Mesendoderm (in vitro differentiated cells): ENCODE results near the gene ITSN1.
"Not testable (repeated sequence)": the region's sequence is repeated elsewhere in the genome, so short reads cannot be mapped to it uniquely, and the experiment has no call there.

ENCODE experiments used
- DNase-seq: peaks from one replicate; pipeline ENCODE4 v3.0.0; 2013
- H2AK5ac ChIP-seq: 2 replicates; pipeline ENCODE4 v1.6.1; 2013; ENCODE audit warnings: low read length, inconsistent platforms
- H2BK120ac ChIP-seq: 2 replicates; pipeline ENCODE4 v1.6.1; 2013; ENCODE audit warnings: low read depth, mild to moderate bottlenecking, low read length, moderate library complexity, mixed read lengths
- H2BK15ac ChIP-seq: replicated peaks from 2 replicates; pipeline ENCODE4 v1.6.1; 2013; ENCODE audit warnings: low read depth, mild to moderate bottlenecking, moderate library complexity
- H2BK5ac ChIP-seq: 2 replicates; pipeline ENCODE4 v1.6.1; 2013; ENCODE audit warnings: low read length, inconsistent platforms
- H3K18ac ChIP-seq: 2 replicates; pipeline ENCODE4 v1.6.1; 2013; ENCODE audit warnings: mild to moderate bottlenecking, low read length, mixed read lengths
- H3K23ac ChIP-seq: one replicate; pipeline ENCODE4 v1.6.1; 2013; ENCODE audit warnings: low read length
- H3K27ac ChIP-seq: 2 replicates; pipeline ENCODE4 v1.5.1; 2013; ENCODE audit warnings: low read depth, mild to moderate bottlenecking, inconsistent platforms, low read length, moderate library complexity
- H3K27me3 ChIP-seq: 2 replicates; pipeline ENCODE4 v1.6.1; 2013; ENCODE audit warnings: low read length, control low read depth, mild to moderate bottlenecking, inconsistent platforms; ENCODE audit not compliant: insufficient read depth, poor library complexity
- H3K36me3 ChIP-seq: 2 replicates; pipeline ENCODE4 v1.6.1; 2013; ENCODE audit warnings: low read length, inconsistent platforms; ENCODE audit not compliant: control insufficient read depth, insufficient read depth
- H3K4ac ChIP-seq: one replicate; pipeline ENCODE4 v1.6.1; 2013; ENCODE audit warnings: low read depth, mild to moderate bottlenecking, low read length, moderate library complexity
- H3K4me1 ChIP-seq: 2 replicates; pipeline ENCODE4 v1.6.1; 2013; ENCODE audit warnings: low read depth, low read length, inconsistent platforms; ENCODE audit not compliant: control insufficient read depth
- H3K4me2 ChIP-seq: 2 replicates; pipeline ENCODE4 v1.6.1; 2013; ENCODE audit warnings: low read length
- H3K4me3 ChIP-seq: 2 replicates; pipeline ENCODE4 v1.5.1; 2013; ENCODE audit warnings: mild to moderate bottlenecking, low read length
- H3K56ac ChIP-seq: one replicate; pipeline ENCODE4 v1.6.1; 2013; ENCODE audit warnings: low read length
- H3K79me1 ChIP-seq: 2 replicates; pipeline ENCODE4 v1.6.1; 2013; ENCODE audit warnings: low read length, inconsistent platforms
- H3K79me2 ChIP-seq: 2 replicates; pipeline ENCODE4 v1.6.1; 2013; ENCODE audit warnings: mild to moderate bottlenecking, low read length; ENCODE audit not compliant: control insufficient read depth, insufficient read depth
- H3K9ac ChIP-seq: 2 replicates; pipeline ENCODE4 v1.6.1; 2013; ENCODE audit warnings: low read length, inconsistent platforms
- H4K5ac ChIP-seq: one replicate; pipeline ENCODE4 v1.6.1; 2013; ENCODE audit warnings: low read length
- H4K8ac ChIP-seq: one replicate; pipeline ENCODE4 v1.6.1; 2013; ENCODE audit warnings: low read depth, mild to moderate bottlenecking, control low read depth, low read length, moderate library complexity
- WGBS: extraction: QIAGEN DNeasy Blood & Tissue Kit; methylation state at CpG from one replicate; pipeline ENCODE4 v1.1.7; 2013; ENCODE audit warnings: low lambda C conversion rate, missing lambda C conversion rate; ENCODE audit not compliant: insufficient coverage; ENCODE audit errors: extremely low coverage; 5-methylcytosine and 5-hydroxymethylcytosine counted together

Gene ITSN1

DNA sequence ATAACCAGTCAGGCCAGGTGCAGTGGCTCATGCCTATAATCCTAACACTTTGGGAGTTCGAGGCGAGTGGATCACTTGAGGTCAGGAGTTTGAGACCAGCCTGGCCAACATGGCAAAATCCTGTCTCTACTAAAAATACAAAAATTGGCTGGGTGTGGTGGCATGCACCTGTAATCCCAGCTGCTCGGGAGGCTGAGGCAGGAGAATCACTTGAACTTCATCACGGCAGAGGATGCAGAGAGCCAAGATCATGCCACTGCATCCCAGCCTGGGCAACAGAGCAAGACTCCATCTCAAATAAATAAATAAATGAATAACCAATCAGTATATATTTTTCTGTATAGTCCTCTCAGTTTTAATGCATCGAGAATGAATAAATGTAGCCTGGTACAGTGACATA is 146.1 kb downstream of the ITSN1 start:
- not testable (repeated sequence) for H2BK5ac ChIP-seq, H3K79me1 ChIP-seq, H3K79me2 ChIP-seq, H3K4me3 ChIP-seq, H3K56ac ChIP-seq, H4K5ac ChIP-seq, DNase-seq, H3K9ac ChIP-seq, H3K4me1 ChIP-seq, H3K18ac ChIP-seq, H3K23ac ChIP-seq, H4K8ac ChIP-seq, H3K36me3 ChIP-seq, H3K27ac ChIP-seq, H3K4me2 ChIP-seq, H2AK5ac ChIP-seq, H2BK120ac ChIP-seq, H3K4ac ChIP-seq, H3K27me3 ChIP-seq, H2BK15ac ChIP-seq
- WGBS, result no CpG with 5 or more reads among the region's 5 CpGs

DNA sequence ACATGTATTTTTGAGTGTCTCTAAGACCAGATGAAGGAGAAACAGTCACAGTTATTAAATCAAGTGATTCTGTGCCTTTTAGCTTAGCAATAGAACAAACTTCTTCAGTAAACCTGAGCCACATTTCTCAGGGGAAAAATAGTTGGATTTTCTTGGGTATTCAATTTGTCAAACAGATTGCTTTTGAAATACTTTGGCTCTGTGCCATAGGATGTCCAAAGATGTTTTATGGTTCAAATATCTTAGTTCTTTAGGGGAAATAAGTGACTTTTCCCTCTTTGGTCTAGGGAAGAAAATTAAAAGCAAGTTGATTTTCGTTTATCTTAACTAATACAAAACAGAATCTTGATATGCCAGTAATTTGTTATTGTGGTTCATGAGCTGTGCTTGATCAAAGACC is 147.4 kb downstream of the ITSN1 start:
- Histone ChIP-seq H3K79me2 (no peaks in the 10 kb centered on the region), H3K56ac (no peak overlapping the region), H3K18ac (no peak overlapping the region), H3K36me3 (no peaks in the 10 kb centered on the region), H3K9ac (no peak overlapping the region), H4K5ac (no peak overlapping the region), H3K27ac (no peak overlapping the region), H3K4me1 (no peaks in the 10 kb centered on the region), H3K4ac (no peak overlapping the region), H4K8ac (no peak overlapping the region), H2BK5ac (no peak overlapping the region), H2BK15ac (no peak overlapping the region), H3K23ac (no peak overlapping the region), H3K79me1 (no peaks in the 10 kb centered on the region), H2AK5ac (no peak overlapping the region), H2BK120ac (no peak overlapping the region), H3K27me3 (no peaks in the 10 kb centered on the region), H3K4me2 (no peak overlapping the region), H3K4me3 (no peak overlapping the region)
- WGBS, result no CpG with 5 or more reads among the region's 1 CpG
- no peak for DNase-seq

DNA sequence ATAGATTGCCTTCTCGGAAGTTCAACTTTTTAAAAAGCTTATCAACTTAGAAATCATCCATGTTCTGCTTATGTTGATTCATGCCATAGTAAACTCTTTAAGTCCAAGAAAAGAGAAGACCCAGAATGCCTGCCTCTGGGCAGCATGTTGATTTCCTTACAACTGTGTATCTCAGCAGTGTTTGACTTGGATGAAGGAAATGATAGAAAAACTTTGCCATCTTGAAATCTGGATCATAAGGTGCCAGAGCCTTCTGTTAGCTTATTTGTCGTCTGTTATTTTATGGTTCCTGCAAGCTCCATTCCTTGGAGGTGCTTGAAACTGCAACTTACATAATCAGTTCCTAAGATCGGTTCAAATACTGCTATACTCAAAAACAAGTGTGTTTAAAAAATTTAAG is 148.8 kb downstream of the ITSN1 start:
- H2BK15ac ChIP-seq, result no peak overlapping the region
- no peak overlapping the region for H3K4ac ChIP-seq
- no peaks in the 10 kb centered on the region for H3K79me2 ChIP-seq
- H3K4me3 ChIP-seq, result no peak overlapping the region
- H3K27ac ChIP-seq, result no peak overlapping the region
- H2BK120ac ChIP-seq, result no peak overlapping the region
- no peak overlapping the region for H2BK5ac ChIP-seq
- WGBS, result no CpG with 5 or more reads among the region's 3 CpGs
- no peaks in the 10 kb centered on the region for H3K79me1 ChIP-seq
- no peak overlapping the region for H3K18ac ChIP-seq
- H3K4me1 ChIP-seq, result no peaks in the 10 kb centered on the region
- no peak overlapping the region for H3K4me2 ChIP-seq
- no peaks in the 10 kb centered on the region for H3K36me3 ChIP-seq
- no peak overlapping the region for H3K56ac ChIP-seq
- H3K27me3 ChIP-seq, result no peaks in the 10 kb centered on the region
- H4K8ac ChIP-seq, result no peak overlapping the region
- H2AK5ac ChIP-seq, result no peak overlapping the region
- DNase-seq, result no peak
- no peak overlapping the region for H3K9ac ChIP-seq
- no peak overlapping the region for H4K5ac ChIP-seq
- H3K23ac ChIP-seq, result no peak overlapping the region

DNA sequence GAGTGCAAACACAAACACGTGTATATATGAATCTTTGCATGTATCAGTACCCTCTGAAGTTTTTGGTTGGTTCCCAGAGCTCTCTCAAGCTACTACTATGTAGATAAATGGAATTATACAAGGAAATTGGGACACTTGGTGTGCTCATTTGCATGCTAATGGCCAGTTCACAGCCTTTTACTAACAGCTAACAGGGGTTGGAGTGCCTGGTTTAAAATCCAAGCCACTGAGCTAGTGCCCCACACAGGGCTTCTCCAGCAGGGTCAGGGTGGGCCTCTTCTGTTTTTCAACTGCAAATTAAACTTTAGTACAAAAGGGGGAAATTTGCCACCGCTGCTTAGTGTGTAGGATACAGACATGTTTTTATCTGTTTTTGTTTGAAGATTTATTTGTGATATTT is 152.3 kb downstream of the ITSN1 start:
- Histone ChIP-seq H3K4me1 (no peaks in the 10 kb centered on the region), H3K27me3 (no peaks in the 10 kb centered on the region), H2AK5ac (no peak overlapping the region), H4K8ac (no peak overlapping the region), H3K36me3 (peaks cover 3% of the 10 kb centered on the region), H3K9ac (no peak overlapping the region), H3K4me3 (no peak overlapping the region), H4K5ac (no peak overlapping the region), H3K4me2 (no peak overlapping the region), H3K23ac (no peak overlapping the region), H3K4ac (no peak overlapping the region), H2BK120ac (no peak overlapping the region), H3K79me2 (no peaks in the 10 kb centered on the region), H3K79me1 (no peaks in the 10 kb centered on the region), H3K27ac (no peak overlapping the region), H3K56ac (no peak overlapping the region), H2BK15ac (no peak overlapping the region), H3K18ac (no peak overlapping the region), H2BK5ac (no peak overlapping the region)
- no peak for DNase-seq
- no CpG with 5 or more reads among the region's 2 CpGs for WGBS

DNA sequence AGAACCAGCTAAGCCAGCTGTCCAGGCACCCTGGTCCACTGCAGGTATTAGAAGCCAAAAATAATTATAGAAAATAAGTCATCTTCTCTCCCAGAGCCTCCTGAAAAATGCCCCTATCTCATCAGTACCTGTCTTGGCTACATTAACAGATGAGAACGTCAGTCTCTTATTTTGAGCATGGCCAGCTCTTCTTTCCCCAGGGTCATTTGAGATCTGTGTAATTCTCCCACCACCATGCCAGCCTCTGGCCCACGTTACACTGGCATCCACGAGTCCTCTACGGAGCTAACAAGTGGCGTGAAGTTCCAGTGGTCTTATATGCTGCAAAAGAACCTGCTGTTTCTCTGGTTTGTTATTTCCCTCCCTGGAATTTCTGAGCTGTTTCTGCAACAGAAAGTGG is 155.3 kb downstream of the ITSN1 start:
- Histone ChIP-seq H3K4me1 (no peaks in the 10 kb centered on the region), H2BK120ac (no peak overlapping the region), H2BK15ac (no peak overlapping the region), H3K27ac (no peak overlapping the region), H3K4me2 (no peak overlapping the region), H3K4me3 (no peak overlapping the region), H2BK5ac (no peak overlapping the region), H3K56ac (no peak overlapping the region), H2AK5ac (no peak overlapping the region), H3K23ac (no peak overlapping the region), H4K8ac (no peak overlapping the region), H3K4ac (no peak overlapping the region), H3K27me3 (no peaks in the 10 kb centered on the region), H3K79me2 (no peaks in the 10 kb centered on the region), H3K79me1 (no peaks in the 10 kb centered on the region), H3K18ac (no peak overlapping the region), H4K5ac (no peak overlapping the region), H3K9ac (no peak overlapping the region), H3K36me3 (peaks cover 3% of the 10 kb centered on the region)
- no peak for DNase-seq
- no CpG with 5 or more reads among the region's 5 CpGs for WGBS

DNA sequence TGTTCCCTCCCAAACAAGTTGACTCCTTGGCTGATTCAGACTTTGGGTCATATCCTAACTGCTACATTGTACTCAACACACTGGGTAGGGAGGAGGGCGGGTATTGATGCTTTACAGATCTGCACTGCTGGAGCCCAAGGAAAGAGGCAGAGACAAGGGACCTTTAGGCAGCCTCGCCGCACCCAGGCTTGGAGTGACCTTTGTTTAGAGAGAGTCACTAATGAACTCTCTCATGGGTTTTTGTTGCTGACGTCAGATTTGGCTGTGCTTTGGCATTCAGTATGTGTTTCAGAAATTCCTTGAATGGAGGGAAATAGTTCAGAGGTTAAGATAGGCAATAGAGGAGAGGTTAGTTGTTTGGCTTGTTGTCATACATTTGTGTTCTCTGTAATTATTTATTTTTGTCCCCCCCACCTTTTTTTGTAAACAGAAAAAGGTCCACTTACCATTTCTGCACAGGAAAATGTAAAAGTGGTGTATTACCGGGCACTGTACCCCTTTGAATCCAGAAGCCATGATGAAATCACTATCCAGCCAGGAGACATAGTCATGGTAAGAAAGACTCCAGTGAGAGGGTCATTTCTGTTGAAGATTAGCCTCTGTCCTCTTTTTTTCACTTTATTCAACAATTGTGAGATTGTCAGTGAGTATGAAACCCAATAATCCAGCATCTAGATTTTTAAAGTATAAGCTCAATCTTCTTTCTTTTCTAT is 157.2 kb downstream of the ITSN1 start:
- no peak overlapping the region for H3K4me2 ChIP-seq
- H4K5ac ChIP-seq, result no peak overlapping the region
- no peak overlapping the region for H3K23ac ChIP-seq
- H3K79me1 ChIP-seq, result no peaks in the 10 kb centered on the region
- no peak overlapping the region for H2AK5ac ChIP-seq
- no peaks in the 10 kb centered on the region for H3K79me2 ChIP-seq
- H2BK15ac ChIP-seq, result no peak overlapping the region
- no peak overlapping the region for H4K8ac ChIP-seq
- no peak overlapping the region for H3K27ac ChIP-seq
- H3K9ac ChIP-seq, result no peak overlapping the region
- no peak overlapping the region for H2BK5ac ChIP-seq
- H3K4me1 ChIP-seq, result no peaks in the 10 kb centered on the region
- WGBS, result no CpG with 5 or more reads among the region's 5 CpGs
- DNase-seq, result no peak
- H3K4ac ChIP-seq, result no peak overlapping the region
- H3K27me3 ChIP-seq, result no peaks in the 10 kb centered on the region
- no peak overlapping the region for H3K18ac ChIP-seq
- no peak overlapping the region for H2BK120ac ChIP-seq
- no peak overlapping the region for H3K4me3 ChIP-seq
- no peak overlapping the region for H3K56ac ChIP-seq
- peaks cover 3% of the 10 kb centered on the region for H3K36me3 ChIP-seq
